ENCODE results near the gene BSCL2. TPM values are rescaled to one million over a fixed set of nuclear protein-coding genes. Genes with fewer than 3 reads are reported as not detected.
A peak's percentile ranks its signal among the peaks of the same experiment; 100 is the strongest.

The BSCL2 gene
- total and polyA plus RNA-seq, 2 donors (not counting 1 experiment from before 2014, with no cell fraction given) = 38.5 to 56.3 TPM

GRCh38 chr11:62728171-62728988, 21.2 kb upstream of the BSCL2 start, which contains the start of gene TTC9C:
TSS of gene TTC9C (plus strand) at chr11:62728486. CDS start at chr11:62728849, 363 bp downstream.
- under 1% methylated on average over 16 of the region's 29 CpGs for whole genome bisulfite sequencing (ENCODE audit: insufficient coverage)
- peaks cover 52% of the 10 kb centered on the region for H4K20me1 ChIP-seq (ENCODE audit: control insufficient read depth, insufficient read depth, low read length, poor library complexity, severe bottlenecking)
- intact Hi-C loops (cut with micrococcal nuclease) = loop anchor here (1.0 kb wide), 4 partner anchors 33 to 75 kb away; partner anchors contain the start of genes INTS5, POLR2G and TAF6L
- Mint-ChIP-seq H3K9me3 (ENCODE audit: insufficient read depth) (no peaks in the 10 kb centered on the region), H3K27ac (peak within 1 kb of the TSS; percentile 99), H3K27me3 (no peaks in the 10 kb centered on the region), H3K4me1 (peaks cover 53% of the 10 kb centered on the region), H3K4me3 (peak within 1 kb of the TSS; percentile 95)
- H3K36me3 ChIP-seq (replicated peaks in 1 of 2; ENCODE audit: control extremely low read depth in 1 of 2, control insufficient read depth in 1 of 2, extremely low read depth in 1 of 2, insufficient read depth in 2 of 2, low read length in 1 of 2) = peaks cover 5 to 19% of the 10 kb centered on the region in 2 experiments
- DNase-seq = peak; percentile 93
- no peaks in the 10 kb centered on the region for H3K9me3 ChIP-seq (ENCODE audit: control extremely low read depth in 1 of 3, control insufficient read depth in 2 of 3, insufficient read depth in 1 of 3, low read length in 2 of 3)
- peaks cover 81% of the 10 kb centered on the region for H3K79me2 ChIP-seq (ENCODE audit: control insufficient read depth, insufficient read depth, low read length)
- peak within 1 kb of the TSS; percentile 93 for H3K9ac ChIP-seq (ENCODE audit: low read length)
- H3K27ac ChIP-seq (ENCODE audit: low read length in 2 of 2) = peak within 1 kb of the TSS; percentile 90 to 91
- peak; percentile 31 for ATAC-seq (ENCODE audit: low read depth)
- peak within 1 kb of the TSS; percentile 91 for H3K4me2 ChIP-seq (replicated peaks; ENCODE audit: low read depth, low read length, poor library complexity, severe bottlenecking)
- POLR2A ChIA-PET = interaction anchor here (0.7 to 4.9 kb wide), 12 partner anchors 15 to 153 kb away, joined by 3 to 75 read pairs (median 14); partner anchors contain the start of genes BSCL2, C11orf98, CSKMT and GNG3
- peaks cover 37 to 41% of the 10 kb centered on the region in 2 donors for H3K4me1 ChIP-seq (ENCODE audit: control insufficient read depth in 2 of 2, insufficient read depth in 2 of 2, low read length in 2 of 2)
- H3K4me3 ChIP-seq (ENCODE audit: control extremely low read depth in 1 of 5, extremely low read depth in 1 of 5, insufficient read depth in 1 of 5, low read depth in 2 of 5, low read length in 4 of 5) = peak within 1 kb of the TSS; percentile 96 to 100 (median 99)
- TF ChIP-seq EZH2 (IDR thresholded peaks at IDR 0.05; ENCODE audit: borderline replicate concordance, insufficient read depth, low read depth, low read length, poor library complexity, severe bottlenecking) (no peak), CTCF (IDR thresholded peaks at IDR 0.05) (no peak)
- CTCF ChIA-PET = interaction anchor here (0.7 to 5.5 kb wide), 13 partner anchors 22 to 153 kb away, joined by 3 to 34 read pairs (median 5); partner anchors contain the start of genes B3GAT3, BSCL2, SLC3A2 and TEX54
- peak within 1 kb of the TSS; percentile 91 for H2AFZ ChIP-seq (ENCODE audit: insufficient read depth, low read depth, low read length, poor library complexity, severe bottlenecking)
- no peaks in the 10 kb centered on the region for H3K27me3 ChIP-seq (replicated peaks in 1 of 4; ENCODE audit: control extremely low read depth in 1 of 4, control insufficient read depth in 3 of 4, insufficient read depth in 4 of 4, low read length in 3 of 4)
